Esophagus muscularis mucosa (tissue), 4 donors: ENCODE results near the gene BCR. TPM values are rescaled to one million over a fixed set of nuclear protein-coding genes. Genes with fewer than 3 reads are reported as not detected.

Experiments
- DNase-seq: peaks from one replicate; pipeline ENCODE4 v3.0.0-alpha.2; 2017; ENCODE audit errors: extremely low spot score
- H3K27ac ChIP-seq, 4 donors: fragments of 200-600 bp; sonication (generic); replicated peaks in 1 of 4; 1 replicate in 3 of 4; 2 replicates in 1 of 4; pipeline ENCODE4 v1.5.1; 2016 to 2019; ENCODE audit warnings: mild to moderate bottlenecking in 1 of 4
- H3K27me3 ChIP-seq, 4 donors: fragments of 200-600 bp; sonication (generic); one replicate each; pipeline versions ENCODE4 v1.5.1 to v1.6.0; 2016 to 2019
- H3K36me3 ChIP-seq, 4 donors: fragments of 200-600 bp; sonication (generic); one replicate each; pipeline ENCODE4 v1.5.1; 2016 to 2019
- H3K4me1 ChIP-seq, 4 donors: fragments of 200-600 bp; sonication (generic); one replicate each; pipeline ENCODE4 v1.5.1; 2016 to 2019
- H3K4me3 ChIP-seq, 4 donors: fragments of 200-600 bp; sonication (generic); 1 replicate in 2 of 4; 2 replicates in 2 of 4; pipeline ENCODE4 v1.5.1; 2016 to 2019; ENCODE audit warnings: mild to moderate bottlenecking in 4 of 4, moderate library complexity in 1 of 4
- H3K9me3 ChIP-seq, 4 donors: fragments of 200-600 bp; sonication (generic); 1 replicate in 3 of 4; 2 replicates in 1 of 4; pipeline ENCODE4 v1.5.1; 2016 to 2019
- CTCF ChIP-seq, 3 experiments: fragments of 200-600 bp in 2 of 3; fragments of 450-650 bp in 1 of 3; sonication (generic) in 2 of 3; IDR thresholded peaks; one replicate each; pipeline ENCODE4 v1.5.1; 2017 to 2019; ENCODE audit warnings: antibody characterized with exemption in 3 of 3, mild to moderate bottlenecking in 2 of 3, moderate library complexity in 1 of 3
- EP300 ChIP-seq: sonication (generic); formaldehyde crosslinking; IDR thresholded peaks from one replicate; pipeline ENCODE4 v1.6.1; 2017; ENCODE audit warnings: antibody characterized with exemption
- POLR2A ChIP-seq: fragments of 450-650 bp; IDR thresholded peaks from one replicate; pipeline ENCODE4 v1.6.1; 2017; ENCODE audit warnings: antibody characterized with exemption, moderate library complexity, mild to moderate bottlenecking, low read depth
- POLR2AphosphoS5 ChIP-seq, 2 donors: sonication (generic); formaldehyde crosslinking; IDR thresholded peaks; one replicate each; pipeline ENCODE4 v1.6.1; 2017; ENCODE audit warnings: antibody characterized with exemption in 2 of 2
- WGBS: methylation state at CpG from one replicate; pipeline ENCODE4 v1.1.5; 2018; 5-methylcytosine and 5-hydroxymethylcytosine counted together
- intact Hi-C: fragments of 100-400 bp; cut with DNase I; formaldehyde crosslinking; loops from one replicate; pipeline ENCODE4 v1.15.1; 2023
- total RNA-seq, 4 donors: library from RNA; depleted of rRNA; stranded (reverse); fragments of >200 nt; gene quantifications; one replicate each; pipeline versions ENCODE4 v1.1.0 to v1.2.1, GENCODE V29; 2016

BCR gene
- total RNA-seq, 4 donors from 2014 or later, result 35.7 to 58.5 (median 48.0) TPM

- 100% methylated on average over 2 of the region's 4 CpGs for WGBS
- H3K4me1 ChIP-seq, result peaks cover 0 to 13% (median 11%) of the 10 kb centered on the region in 4 donors
- no peaks in the 10 kb centered on the region for H3K27me3 ChIP-seq
- no peaks in the 10 kb centered on the region for H3K9me3 ChIP-seq
- no peak overlapping the region for H3K4me3 ChIP-seq
- H3K27ac ChIP-seq, result no peak overlapping the region
- intact Hi-C loops, result no loop called here
- no peak for DNase-seq
- no peak for TF ChIP-seq POLR2AphosphoS5 (IDR thresholded peaks at IDR 0.05)
- TF ChIP-seq EP300, result no peak
- TF ChIP-seq POLR2A, result no peak
- TF ChIP-seq CTCF (IDR thresholded peaks at IDR 0.05), result no peak
- peaks cover 0 to 46% (median 9%) of the 10 kb centered on the region in 4 donors for H3K36me3 ChIP-seq
These were observed 19.3 kb upstream of the BCR start for GRCh38 chr22:23161029-23161428.

DNA sequence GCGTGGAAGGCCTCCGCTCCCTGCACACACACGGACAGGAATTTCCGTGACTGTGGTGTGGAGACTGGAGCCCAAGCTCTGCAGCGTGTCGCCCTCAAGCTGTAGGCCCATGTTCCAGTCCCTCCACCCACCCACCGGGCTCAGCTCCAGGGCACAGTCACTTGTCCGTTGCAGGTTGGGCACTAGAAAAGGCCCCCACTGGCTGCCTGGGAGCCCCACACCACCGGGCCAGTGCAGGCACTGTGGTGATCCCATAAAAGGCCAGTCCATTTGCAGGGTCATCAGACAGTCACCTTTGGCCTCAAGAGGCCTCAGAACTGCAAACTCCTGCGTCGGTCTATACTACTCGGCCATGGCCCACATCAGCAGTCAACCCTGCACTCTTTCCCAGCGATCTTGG lies 18.7 kb upstream of the BCR start:
- H3K27me3 ChIP-seq, result no peaks in the 10 kb centered on the region
- DNase-seq, result no peak
- peaks cover 0 to 13% (median 11%) of the 10 kb centered on the region in 4 donors for H3K4me1 ChIP-seq
- H3K4me3 ChIP-seq, result no peak overlapping the region
- WGBS, result 90% methylated on average over 13 of the region's 13 CpGs
- peaks cover 0 to 41% (median 7%) of the 10 kb centered on the region in 4 donors for H3K36me3 ChIP-seq
- no peaks in the 10 kb centered on the region for H3K9me3 ChIP-seq
- intact Hi-C loops, result no loop called here
- TF ChIP-seq POLR2AphosphoS5 (IDR thresholded peaks at IDR 0.05) (no peak), CTCF (IDR thresholded peaks at IDR 0.05) (no peak), POLR2A (no peak), EP300 (no peak)
- no peak overlapping the region for H3K27ac ChIP-seq

- Histone ChIP-seq H3K36me3 (peaks cover 0 to 38% (median 7%) of the 10 kb centered on the region in 4 donors), H3K27me3 (no peaks in the 10 kb centered on the region), H3K4me3 (no peak overlapping the region), H3K27ac (peak overlapping the region in 1 of 4 donors; percentile 13), H3K4me1 (peaks cover 0 to 13% (median 11%) of the 10 kb centered on the region in 4 donors), H3K9me3 (no peaks in the 10 kb centered on the region)
- WGBS, result 75% methylated on average over 4 of the region's 8 CpGs
- no peak for TF ChIP-seq POLR2AphosphoS5 (IDR thresholded peaks at IDR 0.05)
- no peak for TF ChIP-seq CTCF (IDR thresholded peaks at IDR 0.05)
- TF ChIP-seq POLR2A, result no peak
- intact Hi-C loops, result no loop called here
- no peak for DNase-seq
These were observed 16.6 kb upstream of the BCR start for GRCh38 chr22:23163665-23164064.

DNA sequence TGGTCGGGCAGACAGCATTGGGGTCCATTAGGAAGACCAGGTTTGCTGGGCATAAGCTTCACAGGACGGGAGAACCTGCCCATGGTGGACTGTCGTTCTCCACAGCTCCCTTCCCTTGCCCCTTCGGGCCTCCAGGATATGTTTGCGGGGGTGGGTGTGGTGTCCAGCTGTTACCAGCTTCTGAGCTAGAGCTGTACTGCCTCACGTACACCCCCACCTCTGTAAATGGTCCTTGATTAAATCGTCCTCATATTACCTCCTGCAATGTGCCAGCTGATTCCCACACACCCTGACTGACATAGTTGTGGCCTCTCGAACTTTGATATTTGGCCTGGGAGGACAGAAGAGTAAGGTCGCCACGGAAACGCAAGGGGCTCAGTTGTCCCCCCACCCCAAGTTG lies 16.2 kb upstream of the BCR start:
- Histone ChIP-seq H3K27me3 (no peaks in the 10 kb centered on the region), H3K4me1 (peaks cover 0 to 13% (median 11%) of the 10 kb centered on the region in 4 donors), H3K36me3 (peaks cover 0 to 34% (median 7%) of the 10 kb centered on the region in 4 donors), H3K27ac (peak overlapping the region in 1 of 4 donors; percentile 13), H3K9me3 (no peaks in the 10 kb centered on the region), H3K4me3 (no peak overlapping the region)
- no peak for DNase-seq
- WGBS, result 78% methylated on average over 11 of the region's 11 CpGs
- no peak for TF ChIP-seq POLR2A
- TF ChIP-seq EP300, result no peak
- no peak for TF ChIP-seq POLR2AphosphoS5 (IDR thresholded peaks at IDR 0.05)
- no peak for TF ChIP-seq CTCF (IDR thresholded peaks at IDR 0.05)
- intact Hi-C loops, result no loop called here
